Measurements from ENCODE around the gene ADCY2.

ADCY2 gene

GRCh38 chr5:7435503-7435902 is 39.6 kb downstream of the ADCY2 start:
- TF ChIP-seq, protein P1, sequence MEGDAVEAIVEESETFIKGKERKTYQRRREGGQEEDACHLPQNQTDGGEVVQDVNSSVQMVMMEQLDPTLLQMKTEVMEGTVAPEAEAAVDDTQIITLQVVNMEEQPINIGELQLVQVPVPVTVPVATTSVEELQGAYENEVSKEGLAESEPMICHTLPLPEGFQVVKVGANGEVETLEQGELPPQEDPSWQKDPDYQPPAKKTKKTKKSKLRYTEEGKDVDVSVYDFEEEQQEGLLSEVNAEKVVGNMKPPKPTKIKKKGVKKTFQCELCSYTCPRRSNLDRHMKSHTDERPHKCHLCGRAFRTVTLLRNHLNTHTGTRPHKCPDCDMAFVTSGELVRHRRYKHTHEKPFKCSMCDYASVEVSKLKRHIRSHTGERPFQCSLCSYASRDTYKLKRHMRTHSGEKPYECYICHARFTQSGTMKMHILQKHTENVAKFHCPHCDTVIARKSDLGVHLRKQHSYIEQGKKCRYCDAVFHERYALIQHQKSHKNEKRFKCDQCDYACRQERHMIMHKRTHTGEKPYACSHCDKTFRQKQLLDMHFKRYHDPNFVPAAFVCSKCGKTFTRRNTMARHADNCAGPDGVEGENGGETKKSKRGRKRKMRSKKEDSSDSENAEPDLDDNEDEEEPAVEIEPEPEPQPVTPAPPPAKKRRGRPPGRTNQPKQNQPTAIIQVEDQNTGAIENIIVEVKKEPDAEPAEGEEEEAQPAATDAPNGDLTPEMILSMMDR (conservative IDR thresholded peaks at IDR 0.05; ENCODE audit: low read depth, low read length), result no peak
- Histone ChIP-seq H3K4me3 (IDR thresholded peaks at IDR 0.05; ENCODE audit: insufficient read depth, low read depth, low read length) (no peak overlapping the region), H3K4me1 (ENCODE audit: low read depth, poor library complexity, severe bottlenecking) (peaks cover 10% of the 10 kb centered on the region), H3K27me3 (ENCODE audit: insufficient read depth, low read depth) (no peaks in the 10 kb centered on the region), H3K27ac (no peak overlapping the region), H3K79me2 (ENCODE audit: insufficient read depth, low read depth) (no peaks in the 10 kb centered on the region), H3K4me2 (no peak overlapping the region), H3K36me3 (ENCODE audit: insufficient read depth) (no peaks in the 10 kb centered on the region), H2AFZ (ENCODE audit: low read depth) (no peak overlapping the region), H4K20me1 (ENCODE audit: insufficient read depth) (no peaks in the 10 kb centered on the region), H3K9ac (no peak overlapping the region)

DNA sequence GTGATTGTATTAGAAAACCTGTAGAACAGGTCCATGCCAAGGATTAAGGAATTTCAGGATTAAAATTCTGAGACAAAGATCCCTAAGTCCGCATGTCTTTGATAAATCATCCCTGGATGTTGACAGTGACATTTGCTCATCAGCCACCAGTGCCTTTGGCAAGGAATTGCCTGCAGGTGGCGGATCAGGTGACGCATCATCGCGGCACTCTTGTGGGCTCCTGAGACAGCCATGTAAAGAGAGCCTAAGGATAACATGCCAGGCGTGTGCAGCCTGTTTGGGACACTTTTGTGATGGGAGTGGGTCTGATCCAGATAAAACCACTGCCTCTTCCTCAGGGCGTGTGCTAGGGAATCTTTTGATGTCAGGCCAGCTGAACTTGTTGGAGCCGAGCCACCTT is 40.6 kb downstream of the ADCY2 start:
- Histone ChIP-seq H3K4me2 (no peak overlapping the region), H3K79me2 (ENCODE audit: insufficient read depth, low read depth) (no peaks in the 10 kb centered on the region), H3K4me1 (ENCODE audit: low read depth, poor library complexity, severe bottlenecking) (peaks cover 4% of the 10 kb centered on the region), H3K27me3 (ENCODE audit: insufficient read depth, low read depth) (no peaks in the 10 kb centered on the region), H3K36me3 (ENCODE audit: insufficient read depth) (no peaks in the 10 kb centered on the region), H2AFZ (ENCODE audit: low read depth) (no peak overlapping the region), H3K9ac (no peak overlapping the region), H3K27ac (no peak overlapping the region), H3K4me3 (IDR thresholded peaks at IDR 0.05; ENCODE audit: insufficient read depth, low read depth, low read length) (no peak overlapping the region), H4K20me1 (ENCODE audit: insufficient read depth) (no peaks in the 10 kb centered on the region)
- TF ChIP-seq, protein P1 (conservative IDR thresholded peaks at IDR 0.05; ENCODE audit: low read depth, low read length), result no peak

- Histone ChIP-seq H3K4me3 (IDR thresholded peaks at IDR 0.05; ENCODE audit: insufficient read depth, low read depth, low read length) (no peak overlapping the region), H3K4me1 (ENCODE audit: low read depth, poor library complexity, severe bottlenecking) (no peaks in the 10 kb centered on the region), H3K9ac (no peak overlapping the region), H3K36me3 (ENCODE audit: insufficient read depth) (no peaks in the 10 kb centered on the region), H3K79me2 (ENCODE audit: insufficient read depth, low read depth) (no peaks in the 10 kb centered on the region), H3K4me2 (no peak overlapping the region), H2AFZ (ENCODE audit: low read depth) (no peak overlapping the region), H3K27ac (no peak overlapping the region), H3K27me3 (ENCODE audit: insufficient read depth, low read depth) (no peaks in the 10 kb centered on the region), H4K20me1 (ENCODE audit: insufficient read depth) (no peaks in the 10 kb centered on the region)
- TF ChIP-seq, protein P1 (conservative IDR thresholded peaks at IDR 0.05; ENCODE audit: low read depth, low read length), result no peak
Observed at GRCh38 chr5:7437836-7438235, 41.9 kb downstream of the ADCY2 start.

- Histone ChIP-seq H3K79me2 (ENCODE audit: insufficient read depth, low read depth) (no peaks in the 10 kb centered on the region), H3K27ac (no peak overlapping the region), H4K20me1 (ENCODE audit: insufficient read depth) (no peaks in the 10 kb centered on the region), H2AFZ (ENCODE audit: low read depth) (no peak overlapping the region), H3K4me3 (IDR thresholded peaks at IDR 0.05; ENCODE audit: insufficient read depth, low read depth, low read length) (no peak overlapping the region), H3K4me1 (ENCODE audit: low read depth, poor library complexity, severe bottlenecking) (no peaks in the 10 kb centered on the region), H3K36me3 (ENCODE audit: insufficient read depth) (no peaks in the 10 kb centered on the region), H3K27me3 (ENCODE audit: insufficient read depth, low read depth) (no peaks in the 10 kb centered on the region), H3K4me2 (no peak overlapping the region), H3K9ac (no peak overlapping the region)
- TF ChIP-seq, protein P1 (conservative IDR thresholded peaks at IDR 0.05; ENCODE audit: low read depth, low read length), result no peak
Observed at GRCh38 chr5:7445068-7445467, 49.1 kb downstream of the ADCY2 start.

All from KMS-11 (cell line).